Panc1 (cell line): ENCODE data around the gene MGMT.

Experiments used
- POLR2AphosphoS5 ChIP-seq: IDR thresholded peaks from 2 replicates; pipeline ENCODE4 v1.6.1; 2012; ENCODE audit warnings: mild to moderate bottlenecking, low read depth, low read length, moderate library complexity
- SIN3A ChIP-seq: IDR thresholded peaks from 2 replicates; pipeline ENCODE4 v1.6.1; 2012; ENCODE audit warnings: low read depth, mild to moderate bottlenecking, low read length, moderate library complexity, borderline replicate concordance; ENCODE audit not compliant: insufficient read depth
- TCF7L2 ChIP-seq: IDR thresholded peaks from 2 replicates; pipeline ENCODE4 v1.6.1; 2011; ENCODE audit warnings: mild to moderate bottlenecking, low read depth, low read length, inconsistent platforms
- TF ChIP-seq, protein P1 (sequence below): fragments of 450-650 bp; IDR thresholded peaks from 2 replicates; pipeline ENCODE4 v1.5.1; 2017; ENCODE audit warnings: mild to moderate bottlenecking
- TF ChIP-seq, protein P2 (sequence below), 2 experiments: IDR thresholded peaks; 2 replicates each; pipeline ENCODE4 v1.6.1; 2011 to 2012; ENCODE audit warnings: low read depth in 2 of 2, control low read depth in 1 of 2, low read length in 1 of 2, mild to moderate bottlenecking in 1 of 2, moderate library complexity in 1 of 2; ENCODE audit not compliant: insufficient read depth in 1 of 2

DNA sequence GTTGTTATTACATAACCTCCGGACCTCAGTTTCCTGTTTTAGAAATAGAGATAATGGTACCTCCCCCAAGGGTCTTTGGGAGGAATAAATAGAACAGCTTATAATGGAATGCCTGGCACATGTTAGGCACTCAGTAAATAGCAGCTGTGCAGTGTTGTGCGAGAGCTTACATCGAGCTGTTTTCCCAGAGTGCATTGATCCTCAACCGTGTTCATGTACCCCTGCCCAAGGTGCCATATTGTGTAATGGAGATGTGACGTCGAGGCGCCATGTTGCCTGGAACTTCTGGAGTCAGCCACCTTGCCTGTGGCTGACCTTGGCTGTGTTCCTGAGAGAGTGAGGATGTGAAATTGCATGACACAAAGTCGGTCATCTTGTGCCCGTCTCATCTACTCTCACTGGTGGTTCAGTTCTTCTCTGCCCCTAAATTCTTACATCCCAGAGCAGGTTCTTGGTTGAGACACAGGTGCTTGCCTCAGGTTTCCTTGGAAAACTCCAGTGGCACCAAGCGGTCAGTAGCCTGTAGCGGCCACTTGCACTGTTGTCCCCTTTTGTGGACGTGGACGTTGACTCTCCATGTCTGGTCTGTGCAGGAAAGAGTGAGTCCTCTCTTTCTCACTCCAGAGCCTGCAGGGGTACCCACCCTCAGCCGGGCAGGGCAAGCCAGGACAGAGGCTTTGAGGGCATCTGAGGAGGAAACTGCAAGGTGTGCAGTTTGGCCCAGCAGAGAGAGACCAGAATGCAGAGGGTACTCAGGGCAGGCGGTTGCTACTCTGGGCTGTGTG lies 230.6 kb downstream of the MGMT start:
- TF ChIP-seq, protein P1, sequence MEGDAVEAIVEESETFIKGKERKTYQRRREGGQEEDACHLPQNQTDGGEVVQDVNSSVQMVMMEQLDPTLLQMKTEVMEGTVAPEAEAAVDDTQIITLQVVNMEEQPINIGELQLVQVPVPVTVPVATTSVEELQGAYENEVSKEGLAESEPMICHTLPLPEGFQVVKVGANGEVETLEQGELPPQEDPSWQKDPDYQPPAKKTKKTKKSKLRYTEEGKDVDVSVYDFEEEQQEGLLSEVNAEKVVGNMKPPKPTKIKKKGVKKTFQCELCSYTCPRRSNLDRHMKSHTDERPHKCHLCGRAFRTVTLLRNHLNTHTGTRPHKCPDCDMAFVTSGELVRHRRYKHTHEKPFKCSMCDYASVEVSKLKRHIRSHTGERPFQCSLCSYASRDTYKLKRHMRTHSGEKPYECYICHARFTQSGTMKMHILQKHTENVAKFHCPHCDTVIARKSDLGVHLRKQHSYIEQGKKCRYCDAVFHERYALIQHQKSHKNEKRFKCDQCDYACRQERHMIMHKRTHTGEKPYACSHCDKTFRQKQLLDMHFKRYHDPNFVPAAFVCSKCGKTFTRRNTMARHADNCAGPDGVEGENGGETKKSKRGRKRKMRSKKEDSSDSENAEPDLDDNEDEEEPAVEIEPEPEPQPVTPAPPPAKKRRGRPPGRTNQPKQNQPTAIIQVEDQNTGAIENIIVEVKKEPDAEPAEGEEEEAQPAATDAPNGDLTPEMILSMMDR = no peak
- TF ChIP-seq, protein P2, sequence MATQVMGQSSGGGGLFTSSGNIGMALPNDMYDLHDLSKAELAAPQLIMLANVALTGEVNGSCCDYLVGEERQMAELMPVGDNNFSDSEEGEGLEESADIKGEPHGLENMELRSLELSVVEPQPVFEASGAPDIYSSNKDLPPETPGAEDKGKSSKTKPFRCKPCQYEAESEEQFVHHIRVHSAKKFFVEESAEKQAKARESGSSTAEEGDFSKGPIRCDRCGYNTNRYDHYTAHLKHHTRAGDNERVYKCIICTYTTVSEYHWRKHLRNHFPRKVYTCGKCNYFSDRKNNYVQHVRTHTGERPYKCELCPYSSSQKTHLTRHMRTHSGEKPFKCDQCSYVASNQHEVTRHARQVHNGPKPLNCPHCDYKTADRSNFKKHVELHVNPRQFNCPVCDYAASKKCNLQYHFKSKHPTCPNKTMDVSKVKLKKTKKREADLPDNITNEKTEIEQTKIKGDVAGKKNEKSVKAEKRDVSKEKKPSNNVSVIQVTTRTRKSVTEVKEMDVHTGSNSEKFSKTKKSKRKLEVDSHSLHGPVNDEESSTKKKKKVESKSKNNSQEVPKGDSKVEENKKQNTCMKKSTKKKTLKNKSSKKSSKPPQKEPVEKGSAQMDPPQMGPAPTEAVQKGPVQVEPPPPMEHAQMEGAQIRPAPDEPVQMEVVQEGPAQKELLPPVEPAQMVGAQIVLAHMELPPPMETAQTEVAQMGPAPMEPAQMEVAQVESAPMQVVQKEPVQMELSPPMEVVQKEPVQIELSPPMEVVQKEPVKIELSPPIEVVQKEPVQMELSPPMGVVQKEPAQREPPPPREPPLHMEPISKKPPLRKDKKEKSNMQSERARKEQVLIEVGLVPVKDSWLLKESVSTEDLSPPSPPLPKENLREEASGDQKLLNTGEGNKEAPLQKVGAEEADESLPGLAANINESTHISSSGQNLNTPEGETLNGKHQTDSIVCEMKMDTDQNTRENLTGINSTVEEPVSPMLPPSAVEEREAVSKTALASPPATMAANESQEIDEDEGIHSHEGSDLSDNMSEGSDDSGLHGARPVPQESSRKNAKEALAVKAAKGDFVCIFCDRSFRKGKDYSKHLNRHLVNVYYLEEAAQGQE (IDR thresholded peaks at IDR 0.05; ENCODE audit: insufficient read depth in 1 of 2, low read depth in 2 of 2, low read length in 1 of 2) = no peak
- no peak for TF ChIP-seq SIN3A
- no peak for TF ChIP-seq POLR2AphosphoS5
- TF ChIP-seq TCF7L2 = no peak
